Stimulated activated CD4-positive, alpha-beta T cell treated with anti-CD3 and anti-CD28 coated beads, TNF-alpha, amount 100 ng/mL, for 24 hours (primary cell): Measurements from ENCODE around the gene CEP72.
"Not testable (repeated sequence)": the region's sequence is repeated elsewhere in the genome, so short reads cannot be mapped to it uniquely, and the experiment has no call there.

Source experiments
- DNase-seq, 3 experiments: peaks; one replicate each; pipeline ENCODE4 v3.0.0-alpha.2; 2020; ENCODE audit warnings: low read depth in 3 of 3

CEP72 gene

GRCh38 chr5:672329-673160, 60.4 kb downstream of the CEP72 start:
- DNase-seq, result peak; percentile 20 to 61 (median 37)

DNA sequence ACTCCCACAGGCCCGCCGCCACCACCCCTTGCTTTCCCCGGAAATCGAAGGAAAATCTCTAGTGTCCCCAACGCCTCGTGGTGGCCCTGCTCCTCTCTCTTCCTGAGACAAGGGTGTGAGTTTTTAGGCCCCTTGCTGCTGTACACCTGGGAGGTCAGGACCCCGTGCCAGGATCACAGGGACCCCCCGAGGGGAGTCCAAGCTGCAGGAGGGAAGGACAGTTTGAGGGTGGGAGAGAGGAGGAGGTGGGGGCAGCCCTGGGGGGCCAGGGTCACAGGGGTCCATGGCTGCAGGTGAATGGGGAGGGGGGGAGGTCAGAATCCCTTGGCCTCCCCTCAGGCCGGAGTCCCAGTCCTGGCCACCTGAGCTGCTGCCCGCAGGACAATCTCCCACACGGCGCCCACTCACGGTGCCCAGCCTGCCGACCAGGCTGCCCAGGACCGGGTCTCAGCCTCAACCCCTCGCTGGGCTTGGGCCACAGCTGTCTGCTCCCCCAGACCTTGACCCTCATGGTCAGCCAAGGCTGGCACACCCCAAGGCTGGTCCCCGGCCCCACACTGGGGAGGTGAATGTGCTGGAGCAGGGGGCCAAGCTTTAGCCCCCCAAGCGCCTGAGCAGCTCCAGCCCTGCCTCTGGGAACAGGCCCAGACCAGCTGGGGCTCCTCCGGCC, 61.2 kb downstream of the CEP72 start:
- DNase-seq, result no peak

DNA sequence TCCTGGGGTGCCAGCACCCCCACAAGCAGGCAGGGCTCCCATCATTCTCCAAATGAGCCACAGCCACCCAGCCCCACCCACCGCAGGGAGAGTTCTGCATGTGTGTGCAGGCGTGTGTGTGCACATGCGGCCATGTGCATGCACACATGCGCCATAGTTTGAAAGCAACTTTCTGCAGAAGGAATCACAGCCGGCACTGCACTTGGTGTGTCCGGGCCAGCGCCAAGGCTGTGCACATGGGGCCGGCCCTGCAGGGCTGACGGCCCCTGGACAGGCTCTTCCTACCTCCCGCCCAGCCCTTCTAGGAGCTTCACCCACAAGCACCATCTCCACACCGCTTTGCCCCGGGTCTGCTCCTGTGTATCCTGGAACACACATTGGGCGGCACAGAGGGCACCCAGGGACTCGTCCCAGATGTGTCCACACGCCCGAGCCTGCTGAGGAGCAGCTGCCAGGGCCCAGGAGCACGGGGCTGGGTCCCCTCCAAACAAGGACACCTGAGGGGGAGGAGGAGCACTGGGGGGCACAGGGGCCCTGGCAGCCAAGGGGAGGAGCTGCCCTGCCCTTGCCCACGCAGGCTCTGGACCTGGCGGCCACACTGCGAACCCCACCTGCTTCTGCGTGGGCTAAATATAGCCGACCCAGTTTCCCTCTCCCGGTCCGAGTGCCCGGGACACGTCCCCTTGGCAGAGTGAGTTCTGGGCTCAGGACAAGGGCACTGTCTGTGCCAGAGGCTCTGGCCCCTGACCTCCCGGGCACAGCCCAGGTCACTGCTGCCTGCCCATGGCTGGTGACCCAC, 61.9 kb downstream of the CEP72 start:
- no peak for DNase-seq

DNA sequence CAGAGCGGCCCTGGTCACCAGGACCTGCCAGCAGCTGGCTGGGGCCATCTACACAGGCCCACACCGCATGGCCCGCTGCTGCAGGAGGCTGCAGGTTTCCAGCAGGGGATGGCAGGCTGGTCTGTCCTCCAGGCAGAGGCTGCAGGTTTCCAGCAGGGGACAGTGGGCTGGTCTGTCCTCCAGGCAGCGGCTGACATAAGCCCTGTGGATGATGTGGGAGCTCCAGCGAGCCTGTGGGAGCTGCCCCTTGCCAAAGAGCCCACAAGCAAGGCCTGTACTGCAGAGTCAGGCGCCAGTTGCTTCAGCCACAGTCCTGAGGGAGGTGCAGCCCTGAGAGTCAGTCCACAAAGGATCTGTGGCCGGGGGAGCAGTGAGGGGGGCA, 62.5 kb downstream of the CEP72 start:
- DNase-seq, result no peak

GRCh38 chr5:675111-675870, 63.2 kb downstream of the CEP72 start:
- DNase-seq, result no peak

GRCh38 chr5:675871-676698, 63.9 kb downstream of the CEP72 start:
- no peak for DNase-seq

- DNase-seq, result no peak
These were observed 64.5 kb downstream of the CEP72 start for GRCh38 chr5:676699-677076.

- no peak for DNase-seq
These were observed 65.3 kb downstream of the CEP72 start for GRCh38 chr5:677131-678101.

- DNase-seq, result not testable (repeated sequence)
These were observed 66.4 kb downstream of the CEP72 start for GRCh38 chr5:678521-678920.

- not testable (repeated sequence) for DNase-seq
These were observed 67.2 kb downstream of the CEP72 start for GRCh38 chr5:679166-679895.

DNA sequence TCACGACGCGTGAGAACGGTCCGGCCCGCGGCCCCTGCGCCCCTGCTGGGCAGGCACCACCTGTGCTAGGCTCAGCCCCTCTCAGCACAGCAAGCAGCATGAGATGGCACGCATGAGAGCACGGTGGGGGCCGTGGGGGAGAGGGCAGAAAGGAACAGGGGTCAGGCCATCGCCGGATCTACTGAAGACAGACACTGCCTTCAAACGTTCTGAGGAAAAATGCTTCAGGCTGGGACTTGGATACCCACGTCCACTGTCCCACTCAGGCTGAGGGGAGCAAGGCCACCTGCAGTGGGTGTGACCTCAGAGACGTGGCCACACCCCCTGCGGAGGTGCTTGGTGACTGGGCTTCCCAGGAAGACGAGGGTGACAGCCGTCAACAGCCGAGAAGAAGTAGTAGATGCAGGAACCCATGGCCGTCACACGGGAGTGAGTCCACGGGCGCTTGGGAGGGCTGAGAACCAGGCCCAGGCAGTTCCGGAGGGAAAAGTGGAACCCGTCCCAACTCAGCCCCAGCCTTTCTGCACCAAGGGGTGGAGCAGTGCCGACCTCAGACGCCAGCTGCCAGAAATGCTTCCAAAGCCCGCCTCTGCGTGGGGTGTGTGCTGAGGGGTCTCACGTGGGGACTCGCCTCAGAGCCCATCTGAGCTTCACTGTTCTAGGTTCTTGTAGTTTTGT, 68.1 kb downstream of the CEP72 start:
- DNase-seq, result not testable (repeated sequence)

DNA sequence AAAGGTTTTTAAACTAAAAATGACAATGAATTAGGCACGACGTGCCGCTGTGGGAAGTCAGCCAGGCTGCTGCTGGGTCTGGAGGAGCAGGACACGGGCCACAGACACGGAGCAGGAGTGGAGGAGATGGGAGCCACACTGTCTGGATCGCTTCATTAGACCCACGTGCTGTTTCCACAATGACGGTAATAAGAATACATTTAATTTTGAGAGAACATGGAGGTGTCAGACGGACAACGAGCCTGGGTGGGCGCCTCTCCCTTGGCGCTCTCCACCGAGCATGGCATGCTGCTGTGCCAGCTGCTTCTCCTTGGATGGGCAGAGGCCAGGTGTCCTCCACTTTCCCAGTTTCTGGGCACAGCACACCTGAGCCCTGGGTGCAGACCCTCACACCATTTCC, 68.7 kb downstream of the CEP72 start:
- DNase-seq, result not testable (repeated sequence)

GRCh38 chr5:681317-682191, 69.4 kb downstream of the CEP72 start:
- DNase-seq, result not testable (repeated sequence)

GRCh38 chr5:682216-682615, 70.1 kb downstream of the CEP72 start:
- DNase-seq, result not testable (repeated sequence)

DNA sequence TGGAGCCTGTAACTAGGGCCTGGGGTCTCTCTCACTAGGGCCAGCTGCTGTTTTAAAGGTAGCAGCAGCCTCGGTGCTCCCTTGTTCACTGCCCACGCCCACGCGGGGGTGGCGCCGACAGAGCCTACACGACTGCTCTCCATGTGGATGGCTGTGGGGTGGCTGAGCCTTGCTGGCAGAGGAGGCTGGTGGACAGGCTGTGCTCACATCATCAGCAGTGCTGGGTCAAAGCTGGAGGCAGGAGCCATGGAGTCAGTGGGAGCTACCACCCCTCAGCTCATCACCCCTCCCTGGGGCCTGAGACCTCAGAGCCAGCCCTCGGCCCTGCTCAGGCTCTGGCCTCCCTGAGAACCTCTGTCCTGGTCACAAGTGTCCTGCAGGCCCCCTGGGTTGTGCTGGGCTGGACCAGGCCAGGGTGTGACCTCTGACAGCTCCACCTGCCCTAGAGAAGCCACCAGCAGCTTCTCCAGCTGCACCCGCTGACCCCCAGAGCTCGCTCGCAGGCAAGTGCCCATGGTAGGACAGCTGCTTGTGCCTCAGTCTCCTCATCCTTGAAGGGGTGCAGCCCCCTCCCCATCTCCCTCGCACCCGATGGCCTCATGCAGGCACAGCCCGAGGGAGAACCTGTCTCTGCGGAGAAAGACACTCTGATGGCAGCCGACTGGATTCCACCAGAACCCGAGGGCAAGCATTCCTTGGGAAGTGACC, 70.7 kb downstream of the CEP72 start:
- DNase-seq, result not testable (repeated sequence)
